GM12873 (cell line): ENCODE measurements around the gene WASF2.

Experiments
- TF ChIP-seq, protein P1 (sequence below): IDR thresholded peaks from 2 replicates; pipeline ENCODE4 v1.5.1; 2012; ENCODE audit warnings: low read depth, mild to moderate bottlenecking, moderate library complexity, low read length, control low read depth; ENCODE audit not compliant: insufficient read depth; ENCODE audit errors: missing control alignments

The WASF2 gene

DNA sequence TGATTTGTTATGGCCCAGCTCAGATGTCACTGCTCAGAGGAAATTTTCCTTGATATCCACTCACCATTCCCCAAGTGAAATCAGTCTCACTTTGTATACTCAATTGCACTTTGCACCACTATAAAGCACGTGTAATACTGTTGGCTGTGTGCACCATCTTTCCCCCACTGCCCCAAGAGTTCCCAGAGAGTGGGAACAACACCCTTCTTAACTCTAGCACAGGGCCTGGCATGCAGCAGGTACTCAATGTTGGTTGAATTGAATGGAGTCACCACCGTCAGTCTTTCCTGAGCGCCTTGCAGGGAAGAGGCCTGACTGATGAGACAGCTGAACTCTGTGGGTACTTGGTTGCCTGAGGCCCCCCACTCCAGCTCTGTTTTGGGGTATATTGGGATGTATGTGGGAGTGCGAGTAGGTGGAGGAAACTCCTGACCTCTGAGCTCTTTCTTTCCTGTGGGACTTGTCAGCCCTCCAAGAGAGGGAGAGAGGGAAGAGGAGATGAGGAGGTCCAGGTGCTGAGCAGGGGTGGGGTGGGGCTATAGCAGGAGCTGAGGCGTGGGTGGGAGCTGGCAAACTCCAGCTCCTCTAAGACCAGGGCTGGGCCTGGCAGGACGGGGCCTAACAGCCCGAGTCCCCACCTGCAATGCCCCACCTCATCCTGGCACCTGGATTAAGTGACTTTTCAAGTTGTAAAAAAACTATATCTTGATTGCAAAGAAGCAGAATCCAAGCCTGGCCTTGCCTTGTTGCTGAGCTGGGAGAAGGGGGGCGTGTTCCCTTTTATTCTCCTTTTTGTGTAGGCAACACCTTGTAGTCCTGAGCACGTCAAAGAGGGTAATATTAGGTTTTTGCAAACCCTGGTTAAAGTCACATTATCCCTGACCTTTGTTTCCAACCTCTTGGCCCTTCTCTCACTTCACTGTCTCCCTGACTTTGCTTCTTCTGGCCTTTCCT is 19.4 kb upstream of the WASF2 start:
- TF ChIP-seq, protein P1, sequence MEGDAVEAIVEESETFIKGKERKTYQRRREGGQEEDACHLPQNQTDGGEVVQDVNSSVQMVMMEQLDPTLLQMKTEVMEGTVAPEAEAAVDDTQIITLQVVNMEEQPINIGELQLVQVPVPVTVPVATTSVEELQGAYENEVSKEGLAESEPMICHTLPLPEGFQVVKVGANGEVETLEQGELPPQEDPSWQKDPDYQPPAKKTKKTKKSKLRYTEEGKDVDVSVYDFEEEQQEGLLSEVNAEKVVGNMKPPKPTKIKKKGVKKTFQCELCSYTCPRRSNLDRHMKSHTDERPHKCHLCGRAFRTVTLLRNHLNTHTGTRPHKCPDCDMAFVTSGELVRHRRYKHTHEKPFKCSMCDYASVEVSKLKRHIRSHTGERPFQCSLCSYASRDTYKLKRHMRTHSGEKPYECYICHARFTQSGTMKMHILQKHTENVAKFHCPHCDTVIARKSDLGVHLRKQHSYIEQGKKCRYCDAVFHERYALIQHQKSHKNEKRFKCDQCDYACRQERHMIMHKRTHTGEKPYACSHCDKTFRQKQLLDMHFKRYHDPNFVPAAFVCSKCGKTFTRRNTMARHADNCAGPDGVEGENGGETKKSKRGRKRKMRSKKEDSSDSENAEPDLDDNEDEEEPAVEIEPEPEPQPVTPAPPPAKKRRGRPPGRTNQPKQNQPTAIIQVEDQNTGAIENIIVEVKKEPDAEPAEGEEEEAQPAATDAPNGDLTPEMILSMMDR = no peak

DNA sequence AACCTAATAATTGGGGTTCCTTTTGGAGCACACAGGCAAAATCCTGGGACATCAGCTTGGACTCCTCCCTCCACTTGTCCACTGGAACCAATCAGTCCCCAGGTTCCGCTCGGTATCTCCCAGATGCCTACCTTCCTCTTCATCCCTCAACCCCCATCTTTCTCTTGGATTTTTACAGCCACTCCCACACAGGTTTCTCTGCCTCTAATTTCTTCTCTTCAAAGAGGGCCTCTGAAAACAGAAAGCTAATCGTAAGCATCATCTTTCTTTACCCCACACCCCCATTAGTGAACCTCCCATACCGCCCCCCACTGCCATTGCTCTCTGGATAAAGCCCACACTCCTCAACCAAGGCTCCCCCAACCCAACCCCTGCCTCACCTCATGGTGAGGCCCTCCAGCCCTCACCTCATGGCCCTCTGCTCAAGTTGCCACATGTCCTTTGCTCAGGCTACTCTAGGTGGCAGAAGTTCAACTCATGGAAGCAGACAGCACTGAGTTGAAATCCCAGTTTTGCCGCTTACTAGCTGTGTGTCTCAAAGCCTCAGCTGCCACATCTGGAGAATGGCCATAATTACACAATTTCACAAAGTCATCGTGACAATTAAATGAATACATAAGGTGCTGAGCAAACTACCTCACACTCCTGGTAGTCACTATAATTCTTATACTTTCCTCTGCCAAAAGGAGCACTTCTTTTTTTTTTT is 18.1 kb upstream of the WASF2 start:
- TF ChIP-seq, protein P1 = peak; percentile 24

DNA sequence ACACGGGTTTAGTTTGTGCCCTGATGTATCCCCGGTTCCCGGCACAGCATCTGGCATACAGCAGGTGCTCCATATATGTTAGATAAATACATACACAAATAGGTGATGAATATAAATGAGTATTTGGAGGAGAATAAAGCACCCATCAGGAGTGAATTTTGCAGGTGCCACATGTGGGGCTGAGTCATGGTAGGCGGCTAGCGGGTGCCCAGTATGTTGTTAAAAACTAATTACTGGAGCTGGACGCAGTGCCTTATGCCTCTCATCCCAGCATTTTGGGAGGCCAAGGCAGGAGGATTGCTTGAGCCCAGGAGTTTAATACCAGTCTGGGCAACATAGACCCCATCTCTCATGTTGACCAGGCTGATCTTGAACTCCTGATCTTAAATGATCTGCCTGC is 16.7 kb upstream of the WASF2 start:
- TF ChIP-seq, protein P1 = no peak

DNA sequence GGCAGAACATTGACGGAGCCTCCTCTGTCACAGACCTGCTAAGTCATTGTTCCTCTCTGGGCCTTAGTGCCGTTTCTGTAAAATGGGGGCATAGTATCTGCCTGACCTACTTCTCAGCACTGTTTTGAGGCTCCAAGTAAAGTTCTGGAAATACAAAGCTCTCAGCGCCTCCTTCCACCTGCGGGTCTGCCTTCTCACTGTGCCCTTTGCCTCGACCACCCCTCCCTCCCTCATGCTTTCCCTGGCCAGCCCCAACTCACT is 15.4 kb upstream of the WASF2 start:
- TF ChIP-seq, protein P1 = no peak

DNA sequence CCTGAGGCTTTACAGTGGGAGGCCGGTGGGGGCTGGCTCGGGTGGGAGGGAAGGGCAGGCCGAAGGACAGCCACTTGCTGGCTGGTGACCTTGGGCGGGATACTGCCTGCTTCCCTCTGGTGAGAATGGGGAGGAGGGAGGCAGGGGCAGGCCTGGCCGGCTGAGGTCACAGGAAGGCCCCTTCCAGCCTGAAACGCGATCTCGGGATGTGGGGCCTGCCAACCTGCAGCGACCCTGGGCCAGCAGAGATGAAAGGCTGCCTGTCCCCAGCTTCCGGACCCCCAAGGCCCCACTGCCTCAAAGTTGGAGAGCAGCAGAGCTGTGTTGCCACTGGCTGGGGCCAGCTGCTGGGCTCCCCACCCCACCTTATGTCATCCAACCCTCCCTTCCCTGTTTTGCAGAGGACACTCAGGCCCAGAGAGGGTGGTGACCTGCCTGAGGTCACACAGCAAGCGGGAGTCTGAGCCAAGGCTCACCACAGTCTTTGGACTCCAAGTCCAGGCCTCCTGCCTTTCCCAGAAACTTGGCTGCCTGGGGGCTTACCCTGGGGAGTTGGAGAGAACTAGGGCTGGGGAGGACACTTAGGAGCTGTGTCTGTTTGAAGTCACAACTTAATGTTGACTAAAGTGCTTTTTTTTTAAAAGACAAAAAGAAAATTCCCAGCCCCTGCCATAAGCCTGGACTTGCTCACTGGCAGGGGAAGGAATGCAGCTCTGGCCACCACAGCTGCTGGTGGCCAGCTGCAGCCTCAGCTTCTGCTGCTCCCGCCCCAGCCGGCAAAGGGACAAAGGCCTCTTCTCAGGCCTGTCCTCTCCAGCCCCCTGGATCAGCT is 14.8 kb upstream of the WASF2 start:
- TF ChIP-seq, protein P1 = no peak

DNA sequence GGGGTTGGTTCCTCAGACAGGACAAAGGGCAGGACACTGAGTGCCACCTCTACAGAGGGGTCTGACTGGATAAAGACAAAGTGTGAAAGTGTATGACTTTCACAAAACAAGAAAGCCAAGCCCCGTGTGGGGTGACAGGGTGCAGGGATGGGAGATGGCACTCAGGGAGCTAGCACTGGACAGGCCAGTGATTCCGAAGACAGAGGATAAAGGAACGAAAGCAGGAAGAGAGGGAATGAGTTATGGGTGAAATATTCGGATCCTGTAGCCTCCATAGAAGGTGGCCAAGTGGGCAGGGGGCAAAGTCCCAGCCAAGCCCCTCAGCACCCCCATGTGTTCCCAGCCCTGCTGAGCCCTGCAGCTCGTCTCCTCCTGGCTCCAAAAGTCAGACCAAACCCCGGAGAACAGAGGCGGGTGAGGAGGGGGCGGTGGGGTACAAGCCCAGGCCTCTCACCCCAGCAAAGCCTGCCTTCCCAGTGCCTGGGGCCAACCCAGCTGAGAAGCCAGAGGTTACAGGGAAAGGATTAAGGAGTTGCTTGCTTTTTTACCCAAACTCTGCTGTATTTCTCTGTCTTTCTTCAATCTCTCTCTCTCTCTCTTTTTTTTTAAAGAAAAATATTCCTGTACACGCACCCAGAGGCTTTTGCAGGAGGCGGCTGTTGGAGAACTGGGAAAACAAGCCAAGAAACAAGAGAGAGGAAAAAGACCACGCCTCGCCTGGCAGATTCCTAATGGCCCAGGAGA is 14.0 kb upstream of the WASF2 start:
- TF ChIP-seq, protein P1 = no peak

DNA sequence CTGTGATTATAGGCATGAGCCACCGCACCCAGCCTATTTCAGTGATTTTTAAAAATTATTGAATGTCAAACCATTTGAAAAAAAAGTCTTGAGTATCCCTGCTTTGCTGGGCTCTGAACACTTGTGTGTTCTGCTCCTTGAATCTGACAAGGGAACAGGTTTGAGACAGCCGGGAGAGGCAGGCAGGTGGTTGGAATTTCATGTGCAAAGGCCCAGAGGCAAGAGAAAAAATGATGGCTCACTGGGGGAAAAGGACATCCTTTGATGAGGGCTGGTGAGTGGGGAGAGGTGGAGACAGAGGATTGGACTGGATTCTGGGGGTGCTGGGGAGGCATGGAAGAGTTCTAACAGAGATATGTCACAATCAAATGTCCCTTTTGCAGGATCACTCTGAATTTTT is 13.1 kb upstream of the WASF2 start:
- TF ChIP-seq, protein P1 = no peak
